Trophoblast cell (in vitro differentiated cells and primary cell): Measurements from ENCODE around the gene RNF10.

Experiments used
- DNase-seq, 2 donors: peaks; one replicate each; pipeline ENCODE4 v3.0.0-alpha.2; 2016
- H2AFZ ChIP-seq: 2 replicates; pipeline ENCODE4 v1.6.1; 2013; ENCODE audit warnings: low read length, moderate library complexity, mild to moderate bottlenecking; ENCODE audit not compliant: insufficient read depth, poor library complexity
- H2AK5ac ChIP-seq: 2 replicates; pipeline ENCODE4 v1.6.1; 2013; ENCODE audit warnings: mild to moderate bottlenecking, low read length
- H2BK120ac ChIP-seq: 2 replicates; pipeline ENCODE4 v1.6.1; 2013; ENCODE audit warnings: low read length, mild to moderate bottlenecking, moderate library complexity; ENCODE audit not compliant: insufficient read depth, poor library complexity
- H2BK12ac ChIP-seq: 2 replicates; pipeline ENCODE4 v1.6.1; 2013; ENCODE audit warnings: mild to moderate bottlenecking, low read length, moderate library complexity
- H2BK5ac ChIP-seq: 2 replicates; pipeline ENCODE4 v1.6.1; 2013; ENCODE audit warnings: low read length, low read depth, moderate library complexity, mild to moderate bottlenecking; ENCODE audit not compliant: poor library complexity
- H3K14ac ChIP-seq: 2 replicates; pipeline ENCODE4 v1.6.1; 2013; ENCODE audit warnings: mild to moderate bottlenecking, low read length
- H3K18ac ChIP-seq: 2 replicates; pipeline ENCODE4 v1.6.1; 2013; ENCODE audit warnings: mild to moderate bottlenecking, low read length
- H3K23ac ChIP-seq: 2 replicates; pipeline ENCODE4 v1.6.1; 2013; ENCODE audit warnings: low read length
- H3K27ac ChIP-seq: 2 replicates; pipeline ENCODE4 v1.5.1; 2013; ENCODE audit warnings: low read depth, mild to moderate bottlenecking, inconsistent platforms, low read length, moderate library complexity
- H3K27me3 ChIP-seq: 2 replicates; pipeline ENCODE4 v1.6.1; 2013; ENCODE audit warnings: inconsistent platforms, mild to moderate bottlenecking, low read length, moderate library complexity; ENCODE audit not compliant: insufficient read depth
- H3K36me3 ChIP-seq, 2 experiments: 1 replicate in 1 of 2; 2 replicates in 1 of 2; pipeline ENCODE4 v1.6.1; 2013; ENCODE audit warnings: low read length in 2 of 2, mild to moderate bottlenecking in 2 of 2, moderate library complexity in 1 of 2; ENCODE audit not compliant: insufficient read depth in 2 of 2, control insufficient read depth in 1 of 2
- H3K4ac ChIP-seq: 2 replicates; pipeline ENCODE4 v1.6.1; 2013; ENCODE audit warnings: low read depth, mild to moderate bottlenecking, low read length, moderate library complexity
- H3K4me1 ChIP-seq, 2 experiments: 1 replicate in 1 of 2; 2 replicates in 1 of 2; pipeline ENCODE4 v1.6.1; 2013; ENCODE audit warnings: low read length in 2 of 2, mild to moderate bottlenecking in 2 of 2, moderate library complexity in 1 of 2; ENCODE audit not compliant: insufficient read depth in 2 of 2, control insufficient read depth in 1 of 2
- H3K4me2 ChIP-seq: 2 replicates; pipeline ENCODE4 v1.6.1; 2013; ENCODE audit warnings: inconsistent platforms, mild to moderate bottlenecking, low read length, moderate library complexity
- H3K4me3 ChIP-seq: 2 replicates; pipeline ENCODE4 v1.5.1; 2013; ENCODE audit warnings: mild to moderate bottlenecking, low read depth, low read length, inconsistent platforms
- H3K79me1 ChIP-seq: one replicate; pipeline ENCODE4 v1.6.1; 2013; ENCODE audit warnings: low read length
- H3K79me2 ChIP-seq: 2 replicates; pipeline ENCODE4 v1.6.1; 2013; ENCODE audit warnings: low read length, mild to moderate bottlenecking; ENCODE audit not compliant: control insufficient read depth, insufficient read depth, poor library complexity
- H3K9ac ChIP-seq: 2 replicates; pipeline ENCODE4 v1.6.1; 2013; ENCODE audit warnings: mild to moderate bottlenecking, low read length
- H3K9me3 ChIP-seq: 2 replicates; pipeline ENCODE4 v1.6.1; 2013; ENCODE audit warnings: low read depth, mild to moderate bottlenecking, control low read depth, inconsistent platforms, low read length; ENCODE audit not compliant: insufficient read depth
- H4K12ac ChIP-seq: 2 replicates; pipeline ENCODE4 v1.6.1; 2013; ENCODE audit warnings: low read depth, mild to moderate bottlenecking, low read length, moderate library complexity
- H4K8ac ChIP-seq: 2 replicates; pipeline ENCODE4 v1.6.1; 2013; ENCODE audit warnings: low read depth, mild to moderate bottlenecking, low read length, moderate library complexity
- H4K91ac ChIP-seq: one replicate; pipeline ENCODE4 v1.6.1; 2013; ENCODE audit warnings: low read depth, mild to moderate bottlenecking, low read length, moderate library complexity
- whole genome bisulfite sequencing: extraction: QIAGEN DNeasy Blood & Tissue Kit; methylation state at CpG from one replicate; pipeline ENCODE4 v1.1.7; 2013; ENCODE audit warnings: missing lambda C conversion rate; ENCODE audit not compliant: insufficient read length, insufficient coverage; ENCODE audit errors: extremely low coverage; 5-methylcytosine and 5-hydroxymethylcytosine counted together

Gene RNF10

GRCh38 chr12:120571299-120571698 lies 37.1 kb downstream of the RNF10 start:
- Histone ChIP-seq H3K4me3 (no peak overlapping the region), H3K36me3 (peaks cover 50 to 75% of the 10 kb centered on the region in 2 experiments), H4K12ac (no peak overlapping the region), H4K8ac (no peak overlapping the region), H2AFZ (no peak overlapping the region), H3K4ac (no peak overlapping the region), H3K23ac (no peak overlapping the region), H3K4me2 (no peak overlapping the region), H3K4me1 (no peaks in the 10 kb centered on the region), H3K79me1 (no peaks in the 10 kb centered on the region), H2BK5ac (no peak overlapping the region), H2BK12ac (no peak overlapping the region), H4K91ac (no peak overlapping the region), H3K79me2 (no peaks in the 10 kb centered on the region), H3K9me3 (no peaks in the 10 kb centered on the region), H2AK5ac (no peak overlapping the region), H3K9ac (no peak overlapping the region), H3K27me3 (no peaks in the 10 kb centered on the region), H3K14ac (no peak overlapping the region), H2BK120ac (no peak overlapping the region), H3K18ac (no peak overlapping the region), H3K27ac (no peak overlapping the region)
- DNase-seq = no peak
- WGBS = no CpG with 5 or more reads among the region's 5 CpGs

- H3K27me3 ChIP-seq = no peaks in the 10 kb centered on the region
- H3K4me3 ChIP-seq = no peak overlapping the region
- H2BK5ac ChIP-seq = no peak overlapping the region
- H3K14ac ChIP-seq = no peak overlapping the region
- no CpG with 5 or more reads among the region's 6 CpGs for WGBS
- no peak overlapping the region for H3K9ac ChIP-seq
- no peak overlapping the region for H3K18ac ChIP-seq
- no peak overlapping the region for H2BK120ac ChIP-seq
- no peak overlapping the region for H2AFZ ChIP-seq
- no peak overlapping the region for H3K4ac ChIP-seq
- H4K12ac ChIP-seq = no peak overlapping the region
- no peak overlapping the region for H3K23ac ChIP-seq
- H3K4me1 ChIP-seq = no peaks in the 10 kb centered on the region
- peaks cover 45 to 79% of the 10 kb centered on the region in 2 experiments for H3K36me3 ChIP-seq
- no peak overlapping the region for H3K27ac ChIP-seq
- no peak overlapping the region for H2BK12ac ChIP-seq
- H4K91ac ChIP-seq = no peak overlapping the region
- no peaks in the 10 kb centered on the region for H3K9me3 ChIP-seq
- no peak for DNase-seq
- H3K79me1 ChIP-seq = no peaks in the 10 kb centered on the region
- H2AK5ac ChIP-seq = no peak overlapping the region
- no peak overlapping the region for H4K8ac ChIP-seq
- no peak overlapping the region for H3K4me2 ChIP-seq
- H3K79me2 ChIP-seq = no peaks in the 10 kb centered on the region
These were observed 39.4 kb downstream of the RNF10 start for GRCh38 chr12:120573560-120573959.

- H3K9me3 ChIP-seq = no peaks in the 10 kb centered on the region
- H3K4ac ChIP-seq = no peak overlapping the region
- no peak for DNase-seq
- no peak overlapping the region for H2BK5ac ChIP-seq
- no peak overlapping the region for H2AFZ ChIP-seq
- H2BK12ac ChIP-seq = no peak overlapping the region
- no peak overlapping the region for H3K27ac ChIP-seq
- H4K12ac ChIP-seq = no peak overlapping the region
- no peak overlapping the region for H3K9ac ChIP-seq
- no peaks in the 10 kb centered on the region for H3K79me2 ChIP-seq
- no peak overlapping the region for H4K91ac ChIP-seq
- H3K27me3 ChIP-seq = no peaks in the 10 kb centered on the region
- H4K8ac ChIP-seq = no peak overlapping the region
- H3K4me3 ChIP-seq = no peak overlapping the region
- H3K79me1 ChIP-seq = no peaks in the 10 kb centered on the region
- H3K36me3 ChIP-seq = peaks cover 43 to 79% of the 10 kb centered on the region in 2 experiments
- H2AK5ac ChIP-seq = no peak overlapping the region
- no peaks in the 10 kb centered on the region for H3K4me1 ChIP-seq
- no peak overlapping the region for H2BK120ac ChIP-seq
- H3K23ac ChIP-seq = no peak overlapping the region
- no peak overlapping the region for H3K4me2 ChIP-seq
- WGBS = no CpG with 5 or more reads among the region's 2 CpGs
- no peak overlapping the region for H3K18ac ChIP-seq
- H3K14ac ChIP-seq = no peak overlapping the region
These were observed 40.0 kb downstream of the RNF10 start for GRCh38 chr12:120574106-120574505.

DNA sequence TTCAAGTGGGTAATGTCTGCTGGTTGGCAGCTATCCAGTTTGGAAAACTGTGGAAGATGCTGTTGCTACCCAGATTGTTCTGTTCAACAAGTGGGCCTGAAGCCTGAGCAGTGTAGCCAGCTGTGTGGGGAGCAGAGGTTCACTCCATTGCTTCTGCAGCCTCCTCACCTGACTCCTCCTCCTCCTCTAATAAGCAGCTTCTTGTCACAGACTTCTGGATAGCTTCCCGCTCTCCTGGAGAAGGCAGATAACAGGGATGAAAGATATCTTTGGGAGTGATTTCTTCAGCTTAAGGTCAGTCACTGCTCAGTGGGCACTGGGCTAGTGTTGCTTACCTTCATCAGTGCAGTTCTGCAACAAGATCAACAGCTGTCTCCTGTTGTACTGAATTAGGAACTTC lies 45.0 kb downstream of the RNF10 start:
- DNase-seq = no peak
- Histone ChIP-seq H3K36me3 (peaks cover 25 to 50% of the 10 kb centered on the region in 2 experiments), H3K9ac (no peak overlapping the region), H2AFZ (no peak overlapping the region), H2BK120ac (no peak overlapping the region), H3K9me3 (peaks cover 1% of the 10 kb centered on the region), H3K4me1 (peaks cover 2 to 6% of the 10 kb centered on the region in 2 experiments), H3K79me2 (no peaks in the 10 kb centered on the region), H4K12ac (no peak overlapping the region), H2BK5ac (no peak overlapping the region), H2BK12ac (no peak overlapping the region), H3K4me3 (no peak overlapping the region), H3K18ac (no peak overlapping the region), H3K23ac (no peak overlapping the region), H4K91ac (no peak overlapping the region), H3K4me2 (no peak overlapping the region), H3K79me1 (peaks cover 2% of the 10 kb centered on the region), H3K4ac (no peak overlapping the region), H2AK5ac (no peak overlapping the region), H3K27ac (no peak overlapping the region), H3K27me3 (peaks cover 2% of the 10 kb centered on the region), H3K14ac (no peak overlapping the region), H4K8ac (no peak overlapping the region)
- no CpG with 5 or more reads among the region's 1 CpG for WGBS
